Measurements from ENCODE around the gene CUEDC1. TPM values are rescaled to one million over a fixed set of nuclear protein-coding genes. Genes with fewer than 3 reads are reported as not detected.

Gene CUEDC1
- total and polyA plus RNA-seq, 2 of the 4 experiments (the other 2 are of a cell fraction): 4.1 to 21.2 TPM

- H3K79me1 ChIP-seq (ENCODE audit: low read depth in 1 of 2, low read length in 2 of 2): peaks cover 50 to 72% of the 10 kb centered on the region in 2 experiments
- no peak overlapping the region for H4K5ac ChIP-seq (ENCODE audit: low read depth, low read length)
- 0 out of 2 replicates have a peak overlapping the region, but pooled peaks have one; percentile 62 for H3K23ac ChIP-seq (ENCODE audit: low read depth, low read length)
- peak overlapping the region; percentile 6; the same call in 1 of the 2 replicates for H2BK20ac ChIP-seq (ENCODE audit: low read depth, low read length)
- intact Hi-C loops (cut with micrococcal nuclease) (no loop called here), in situ Hi-C loops (cut with MboI; ENCODE audit: low sequenced_read_pairs) (no loop called here), dilution Hi-C loops (cut with HindIII; ENCODE audit: low sequenced_read_pairs, unreplicated experiment) (no loop called here)
- no peak overlapping the region for H3K56ac ChIP-seq (ENCODE audit: extremely low read depth, insufficient read depth, low read length)
- DNase-seq (no peak), ATAC-seq (ENCODE audit: low read depth) (no peak)
- H3K4me3 ChIP-seq (ENCODE audit: insufficient read depth, low read depth, low read length): no peak overlapping the region
- no peak overlapping the region for H3K27ac ChIP-seq (ENCODE audit: insufficient read depth, low read length)
- no peak overlapping the region for H3K9ac ChIP-seq (ENCODE audit: low read depth, low read length)
- H4K91ac ChIP-seq (ENCODE audit: insufficient read depth, low read depth, low read length): peak overlapping the region; percentile 25; the same call in 1 of the 2 replicates
- no peaks in the 10 kb centered on the region for H3K27me3 ChIP-seq (ENCODE audit: control insufficient read depth, insufficient read depth, low read length)
- no peak overlapping the region for H2AK9ac ChIP-seq (replicated peaks; ENCODE audit: low read depth, low read length, poor library complexity)
- peak overlapping the region; percentile 1; the same call in 1 of the 2 replicates for H2AK5ac ChIP-seq (ENCODE audit: low read depth, low read length)
- WGBS, 2 experiments (ENCODE audit: extremely low coverage in 2 of 2, insufficient read length in 1 of 2): no CpG with 5 or more reads among the region's 1 CpG
- H4K8ac ChIP-seq (ENCODE audit: low read depth in 2 of 2, low read length in 2 of 2): no peak overlapping the region
- no peak overlapping the region for H2BK120ac ChIP-seq (ENCODE audit: low read depth, low read length)
- H3K4ac ChIP-seq (ENCODE audit: low read depth, low read length): no peak overlapping the region
- H2BK5ac ChIP-seq (ENCODE audit: low read depth, low read length, poor library complexity, severe bottlenecking): no peak overlapping the region
- no TSS peak for BruUV-seq (replicated peaks)
- H2BK15ac ChIP-seq (ENCODE audit: low read depth, low read length): peak overlapping the region; percentile 9; the same call in 1 of the 3 replicates
- H2AFZ ChIP-seq (replicated peaks; ENCODE audit: low read length, poor library complexity): no peak overlapping the region
- CTCF ChIA-PET: no interaction called here
- peaks cover 34% of the 10 kb centered on the region for H3K9me1 ChIP-seq (ENCODE audit: insufficient read depth, low read length)
- H4K20me1 ChIP-seq (ENCODE audit: insufficient read depth, low read length): peaks cover 6% of the 10 kb centered on the region; the same call in 1 of the 2 replicates
- no peak overlapping the region for H3K18ac ChIP-seq (ENCODE audit: low read depth, low read length)
- H3K4me2 ChIP-seq (ENCODE audit: low read depth, low read length): no peak overlapping the region
- peaks cover 49% of the 10 kb centered on the region for H3K4me1 ChIP-seq (ENCODE audit: control insufficient read depth, insufficient read depth, low read length)
- H3K9me3 ChIP-seq (ENCODE audit: control insufficient read depth, insufficient read depth, low read length): no peaks in the 10 kb centered on the region
- TF ChIP-seq NFE2L2 (IDR thresholded peaks at IDR 0.05; ENCODE audit: low read depth, low read length) (no peak), MXI1 (IDR thresholded peaks at IDR 0.05; ENCODE audit: borderline replicate concordance, low read depth, low read length) (no peak), RAD21 (IDR thresholded peaks at IDR 0.05; ENCODE audit: low read length) (no peak), CTCF (conservative IDR thresholded peaks at IDR 0.05; ENCODE audit: low read depth, low read length) (no peak), FOS (IDR thresholded peaks at IDR 0.05; ENCODE audit: low read depth, low read length) (no peak), MAFK (IDR thresholded peaks at IDR 0.05; ENCODE audit: low read depth, low read length) (no peak), RFX5 (IDR thresholded peaks at IDR 0.05; ENCODE audit: low read depth, low read length) (no peak), CHD1 (IDR thresholded peaks at IDR 0.05; ENCODE audit: low read depth, low read length) (no peak)
- POLR2A ChIA-PET (ENCODE audit: unreplicated experiment): no interaction called here
- H3K36me3 ChIP-seq (ENCODE audit: control insufficient read depth, insufficient read depth, low read length): no peaks in the 10 kb centered on the region
- H3K14ac ChIP-seq (replicated peaks; ENCODE audit: low read depth, low read length): no peak overlapping the region; the same call in 1 of the 2 replicates
Measured at GRCh38 chr17:57894848-57895247, 60.4 kb downstream of the CUEDC1 start.

Data from IMR-90 (cell line).